NCI-H524 treated with DMSO at 0.1 percent for 48 hours (cell line): ENCODE measurements around the gene UBR3.
"Not testable (repeated sequence)": the region's sequence is repeated elsewhere in the genome, so short reads cannot be mapped to it uniquely, and the experiment has no call there.

ENCODE experiments used
- DNase-seq: peaks from one replicate; lab custom pipeline; 2025; lab: John Stamatoyannopoulos, UW

Gene UBR3

GRCh38 chr2:169955940-169956339, 128.7 kb downstream of the UBR3 start:
- DNase-seq = no peak

GRCh38 chr2:169957219-169957618, 130.0 kb downstream of the UBR3 start:
- not testable (repeated sequence) for DNase-seq

GRCh38 chr2:169961911-169962310, 134.7 kb downstream of the UBR3 start:
- DNase-seq = no peak

- DNase-seq = no peak
Observed at GRCh38 chr2:169963786-169964185, 136.5 kb downstream of the UBR3 start.

- no peak for DNase-seq
Observed at GRCh38 chr2:169964740-169965139, 137.5 kb downstream of the UBR3 start.

GRCh38 chr2:169965495-169965894, 138.2 kb downstream of the UBR3 start:
- DNase-seq = no peak

GRCh38 chr2:169966454-169966853, 139.2 kb downstream of the UBR3 start:
- DNase-seq = no peak

GRCh38 chr2:169968743-169969142, 141.5 kb downstream of the UBR3 start:
- DNase-seq = no peak

- DNase-seq = no peak
Observed at GRCh38 chr2:169975221-169975620, 148.0 kb downstream of the UBR3 start.

GRCh38 chr2:169976335-169976851, 149.1 kb downstream of the UBR3 start:
- no peak for DNase-seq

- no peak for DNase-seq
Observed at GRCh38 chr2:169977530-169977929, 150.3 kb downstream of the UBR3 start.

GRCh38 chr2:169978402-169979017, 151.3 kb downstream of the UBR3 start:
- DNase-seq = no peak

GRCh38 chr2:169979025-169979424, 151.8 kb downstream of the UBR3 start:
- no peak for DNase-seq

- DNase-seq = no peak
Observed at GRCh38 chr2:169980001-169980400, 152.7 kb downstream of the UBR3 start.

- DNase-seq = no peak
Observed at GRCh38 chr2:169980643-169981042, 153.4 kb downstream of the UBR3 start.

GRCh38 chr2:169982929-169983328, 155.7 kb downstream of the UBR3 start:
- no peak for DNase-seq

- no peak for DNase-seq
Observed at GRCh38 chr2:169983506-169983905, 156.3 kb downstream of the UBR3 start.

GRCh38 chr2:169984145-169984544, 156.9 kb downstream of the UBR3 start:
- no peak for DNase-seq

GRCh38 chr2:169994752-169995151, 167.5 kb downstream of the UBR3 start:
- DNase-seq = no peak

- DNase-seq = no peak
Observed at GRCh38 chr2:169997140-169997887, 170.1 kb downstream of the UBR3 start.

GRCh38 chr2:169999054-169999453, 171.8 kb downstream of the UBR3 start:
- DNase-seq = no peak

GRCh38 chr2:170002096-170002495, 174.8 kb downstream of the UBR3 start:
- no peak for DNase-seq

- DNase-seq = no peak
Observed at GRCh38 chr2:170005702-170006101, 178.4 kb downstream of the UBR3 start.
